Right atrium auricular region (tissue), 2 donors: ENCODE results near the gene TMEM267. TPM values are rescaled to one million over a fixed set of nuclear protein-coding genes. Genes with fewer than 3 reads are reported as not detected.
"Not testable (repeated sequence)": the region's sequence is repeated elsewhere in the genome, so short reads cannot be mapped to it uniquely, and the experiment has no call there.

ENCODE experiments used
- DNase-seq: peaks from one replicate; pipeline ENCODE4 v3.0.0-alpha.2; 2019; ENCODE audit warnings: low spot score
- H3K27ac ChIP-seq, 2 donors: fragments of 200-600 bp; sonication (generic); 1 replicate in 1 of 2; 2 replicates in 1 of 2; pipeline ENCODE4 v1.5.1; 2016 to 2019
- H3K27me3 ChIP-seq, 2 donors: fragments of 200-600 bp; sonication (generic); one replicate each; pipeline versions ENCODE4 v1.5.1 to v1.6.0; 2017 to 2019
- H3K36me3 ChIP-seq: fragments of 200-600 bp; sonication (generic); one replicate; pipeline ENCODE4 v1.5.1; 2016
- H3K4me1 ChIP-seq, 2 donors: fragments of 200-600 bp; sonication (generic); one replicate each; pipeline versions ENCODE4 v1.5.1 to v1.6.0; 2017 to 2019
- H3K4me3 ChIP-seq, 2 donors: fragments of 200-600 bp; sonication (generic); 1 replicate in 1 of 2; 2 replicates in 1 of 2; pipeline ENCODE4 v1.5.1; 2017 to 2019; ENCODE audit warnings: mild to moderate bottlenecking in 1 of 2, moderate library complexity in 1 of 2
- H3K9me3 ChIP-seq, 2 donors: fragments of 200-600 bp; sonication (generic); one replicate each; pipeline ENCODE4 v1.5.1; 2019
- CTCF ChIP-seq, 2 donors: fragments of 200-600 bp; sonication (generic); IDR thresholded peaks; one replicate each; pipeline ENCODE4 v1.5.1; 2019; ENCODE audit warnings: antibody characterized with exemption in 2 of 2
- total RNA-seq, 2 donors: library from RNA; depleted of rRNA; stranded (reverse); fragments of >200 nt; gene quantifications; one replicate each; pipeline ENCODE4 v1.1.0, GENCODE V29; 2016

TMEM267 gene
- total RNA-seq, 2 donors from 2014 or later = 6.0 to 10.4 TPM

GRCh38 chr5:43514816-43515677, 31.4 kb upstream of the TMEM267 start, which contains the start of gene C5orf34:
Gene C5orf34 (minus strand): TSS chr5:43515148. CDS start chr5:43509339, 5,809 bp downstream.
- no peaks in the 10 kb centered on the region for H3K36me3 ChIP-seq
- peaks cover 0 to 15% of the 10 kb centered on the region in 2 donors for H3K4me1 ChIP-seq
- DNase-seq = peak; percentile 91
- no peaks in the 10 kb centered on the region for H3K9me3 ChIP-seq
- peak within 1 kb of the TSS; percentile 45 to 69 for H3K4me3 ChIP-seq
- peak within 1 kb of the TSS; percentile 82 to 84 for H3K27ac ChIP-seq
- TF ChIP-seq CTCF (IDR thresholded peaks at IDR 0.05) = no peak
- no peaks in the 10 kb centered on the region for H3K27me3 ChIP-seq

GRCh38 chr5:43514471-43514815, 30.8 kb upstream of the TMEM267 start:
- peak overlapping the region; percentile 82 to 84 for H3K27ac ChIP-seq

DNA sequence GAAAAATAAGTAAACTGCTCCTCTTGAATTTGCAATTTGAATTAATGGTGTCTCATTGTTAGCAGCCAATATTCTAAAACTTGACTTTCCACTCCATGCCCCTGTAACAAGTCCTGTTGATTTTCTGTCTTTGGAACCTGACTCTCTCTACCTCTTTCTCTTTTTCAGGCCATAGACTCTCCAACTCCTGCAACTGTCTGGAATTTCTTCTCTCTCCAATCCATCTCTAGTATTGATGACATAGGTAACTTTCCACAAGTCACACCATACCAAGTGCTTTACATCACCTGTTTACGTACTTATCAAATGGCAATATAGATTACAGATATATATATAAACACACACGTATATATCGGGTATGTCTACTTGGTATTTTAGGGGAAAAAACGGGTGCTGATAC, 30.4 kb upstream of the TMEM267 start:
- Histone ChIP-seq H3K36me3 (no peaks in the 10 kb centered on the region), H3K27ac (no peak overlapping the region), H3K9me3 (no peaks in the 10 kb centered on the region), H3K4me3 (peak overlapping the region in 1 of 2 donors; percentile 69), H3K27me3 (no peaks in the 10 kb centered on the region), H3K4me1 (peaks cover 0 to 15% of the 10 kb centered on the region in 2 donors)
- TF ChIP-seq CTCF (IDR thresholded peaks at IDR 0.05) = no peak
- no peak for DNase-seq

More at GRCh38 chr5:43514471-43514815, 30.8 kb upstream of the TMEM267 start:
- Histone ChIP-seq H3K36me3 (no peaks in the 10 kb centered on the region), H3K9me3 (no peaks in the 10 kb centered on the region), H3K4me3 (peak overlapping the region; percentile 45 to 69), H3K27me3 (no peaks in the 10 kb centered on the region), H3K4me1 (peaks cover 0 to 15% of the 10 kb centered on the region in 2 donors)
- TF ChIP-seq CTCF (IDR thresholded peaks at IDR 0.05) = no peak
- no peak for DNase-seq

DNA sequence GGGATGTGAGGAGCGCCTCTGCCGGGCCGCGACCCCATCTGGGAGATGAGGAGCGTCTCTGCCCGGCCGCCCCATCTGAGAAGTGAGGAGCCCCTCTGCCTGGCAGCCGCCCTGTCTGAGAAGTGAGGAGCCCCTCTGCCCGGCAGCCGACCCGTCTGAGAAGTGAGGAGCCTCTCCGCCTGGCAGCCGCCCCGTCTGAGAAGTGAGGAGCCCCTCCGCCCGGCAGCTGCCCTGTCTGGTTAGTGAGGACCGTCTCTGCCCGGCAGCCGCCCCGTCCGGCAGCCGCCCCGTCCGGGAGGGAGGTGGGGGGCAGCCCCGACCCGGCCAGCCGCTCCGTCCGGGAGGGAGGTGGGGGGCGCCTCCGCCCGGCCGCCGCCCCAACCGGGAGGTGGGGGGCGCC, 27.4 kb upstream of the TMEM267 start:
- not testable (repeated sequence) for H3K4me3 ChIP-seq, H3K9me3 ChIP-seq, H3K27me3 ChIP-seq, H3K36me3 ChIP-seq, H3K27ac ChIP-seq, DNase-seq
- H3K4me1 ChIP-seq = peaks cover 0 to 15% of the 10 kb centered on the region in 2 donors

- DNase-seq = no peak
- no peak overlapping the region for H3K27ac ChIP-seq
- no peaks in the 10 kb centered on the region for H3K4me1 ChIP-seq
- no peak overlapping the region for H3K4me3 ChIP-seq
- H3K36me3 ChIP-seq = no peaks in the 10 kb centered on the region
- TF ChIP-seq CTCF (IDR thresholded peaks at IDR 0.05) = no peak
- H3K9me3 ChIP-seq = no peaks in the 10 kb centered on the region
- no peaks in the 10 kb centered on the region for H3K27me3 ChIP-seq
Observed at GRCh38 chr5:43498581-43498980, 14.9 kb upstream of the TMEM267 start.

GRCh38 chr5:43497311-43498104, 13.8 kb upstream of the TMEM267 start:
- no peaks in the 10 kb centered on the region for H3K9me3 ChIP-seq
- no peak overlapping the region for H3K27ac ChIP-seq
- DNase-seq = no peak
- no peaks in the 10 kb centered on the region for H3K4me1 ChIP-seq
- no peaks in the 10 kb centered on the region for H3K27me3 ChIP-seq
- H3K4me3 ChIP-seq = no peak overlapping the region
- H3K36me3 ChIP-seq = no peaks in the 10 kb centered on the region
- TF ChIP-seq CTCF (IDR thresholded peaks at IDR 0.05) = no peak
